ENCODE measurements around the gene FALEC.
A peak's percentile ranks its signal among the peaks of the same experiment; 100 is the strongest.

Gene FALEC

DNA sequence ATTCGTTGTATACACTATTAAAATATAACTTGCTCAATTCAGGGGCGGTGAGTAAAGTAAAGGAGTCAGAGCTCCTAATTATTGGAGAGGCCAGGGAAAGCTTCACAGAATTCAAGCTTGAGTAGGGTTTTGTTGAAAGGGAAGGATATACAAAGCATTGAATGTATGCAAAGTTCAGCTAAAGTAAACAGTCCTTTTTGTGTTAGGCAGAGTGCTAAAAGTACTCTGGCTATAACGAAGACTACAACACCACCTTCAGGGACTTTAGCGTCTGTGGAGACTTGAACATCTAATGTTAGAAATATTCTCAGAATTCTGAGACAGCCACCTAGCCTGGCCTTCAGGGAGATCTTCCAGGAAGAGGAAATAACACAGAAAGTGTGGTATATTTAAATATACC, 1.1 kb downstream of the FALEC start:
- H2BK15ac ChIP-seq (replicated peaks; ENCODE audit: low read depth): no peak overlapping the region
- no peaks in the 10 kb centered on the region for H3K27me3 ChIP-seq (ENCODE audit: insufficient read depth, low read length, poor library complexity)
- no peak overlapping the region for H3K4me3 ChIP-seq (ENCODE audit: low read length)
- no CpG with 5 or more reads among the region's 4 CpGs for WGBS (ENCODE audit: extremely low coverage, insufficient coverage, low lambda C conversion rate)
- H4K8ac ChIP-seq (ENCODE audit: low read depth, low read length): no peak overlapping the region
- H3K79me2 ChIP-seq (ENCODE audit: control insufficient read depth, insufficient read depth, low read length): no peaks in the 10 kb centered on the region
- H3K4ac ChIP-seq (ENCODE audit: low read depth, low read length): no peak overlapping the region
- no peaks in the 10 kb centered on the region for H3K36me3 ChIP-seq (ENCODE audit: control insufficient read depth, insufficient read depth, low read length)
- H3K9ac ChIP-seq (ENCODE audit: low read length): peak overlapping the region; percentile 62
- DNase-seq: no peak
- H2BK5ac ChIP-seq (ENCODE audit: low read length): no peak overlapping the region
- no peak overlapping the region for H2BK120ac ChIP-seq (ENCODE audit: low read depth, low read length)
- H3K18ac ChIP-seq (ENCODE audit: low read length): no peak overlapping the region
- no peak overlapping the region for H3K27ac ChIP-seq (ENCODE audit: low read depth, low read length)
- H2AK5ac ChIP-seq (ENCODE audit: low read length): no peak overlapping the region
- peak overlapping the region; percentile 59 for H3K56ac ChIP-seq (ENCODE audit: low read length)
- H3K4me2 ChIP-seq (ENCODE audit: low read length): no peak overlapping the region
- no peak overlapping the region for H3K23ac ChIP-seq (ENCODE audit: low read length)
- H3K4me1 ChIP-seq (ENCODE audit: control insufficient read depth, low read depth, low read length): no peaks in the 10 kb centered on the region
- no peak overlapping the region for H4K5ac ChIP-seq (ENCODE audit: low read length)
- no peaks in the 10 kb centered on the region for H3K79me1 ChIP-seq (ENCODE audit: low read length)

DNA sequence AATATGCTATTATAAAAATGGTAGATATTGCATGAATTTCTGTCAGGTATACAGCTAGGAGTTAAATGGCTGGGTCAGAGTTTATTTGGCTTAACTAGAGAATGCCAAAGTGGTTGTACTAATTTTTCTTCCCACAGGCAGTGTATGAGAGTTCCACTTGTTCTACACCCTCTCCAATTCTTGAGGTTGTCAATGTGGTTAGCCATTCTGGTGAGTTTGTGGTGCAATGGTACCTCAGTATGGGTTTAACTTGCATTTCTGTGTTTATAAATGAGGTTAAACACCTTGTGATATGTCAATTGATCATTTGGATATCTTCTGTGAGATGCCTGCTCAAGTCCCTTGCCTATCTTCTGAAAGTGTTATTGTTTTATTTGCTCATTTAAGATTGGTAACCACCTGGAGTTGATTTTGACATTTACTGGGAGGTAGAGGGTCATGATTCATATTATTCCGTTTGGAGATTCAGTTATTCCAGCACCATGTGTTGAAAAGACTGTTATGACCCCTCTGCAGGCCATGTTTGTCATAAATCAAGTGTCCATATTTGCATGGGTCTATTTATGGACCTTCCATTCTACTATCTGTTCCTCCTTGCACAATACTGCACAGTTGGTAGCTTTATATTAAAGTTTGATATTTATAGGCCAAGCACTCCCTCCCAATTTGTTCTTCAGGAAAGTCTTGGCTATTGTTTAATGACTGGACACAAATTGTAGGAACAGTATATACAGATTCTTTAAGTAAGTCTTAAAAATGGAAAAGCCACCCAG, 5.8 kb downstream of the FALEC start:
- DNase-seq: no peak
- no peak overlapping the region for H3K18ac ChIP-seq (ENCODE audit: low read length)
- no peak overlapping the region for H2BK120ac ChIP-seq (ENCODE audit: low read depth, low read length)
- H3K36me3 ChIP-seq (ENCODE audit: control insufficient read depth, insufficient read depth, low read length): no peaks in the 10 kb centered on the region
- no peak overlapping the region for H3K27ac ChIP-seq (ENCODE audit: low read depth, low read length)
- WGBS (ENCODE audit: extremely low coverage, insufficient coverage, low lambda C conversion rate): no CpG with 5 or more reads among the region's 1 CpG
- no peak overlapping the region for H2BK15ac ChIP-seq (replicated peaks; ENCODE audit: low read depth)
- no peaks in the 10 kb centered on the region for H3K79me1 ChIP-seq (ENCODE audit: low read length)
- H4K5ac ChIP-seq (ENCODE audit: low read length): no peak overlapping the region
- H3K4me2 ChIP-seq (ENCODE audit: low read length): no peak overlapping the region
- H3K27me3 ChIP-seq (ENCODE audit: insufficient read depth, low read length, poor library complexity): no peaks in the 10 kb centered on the region
- no peak overlapping the region for H4K8ac ChIP-seq (ENCODE audit: low read depth, low read length)
- H3K23ac ChIP-seq (ENCODE audit: low read length): no peak overlapping the region
- H3K79me2 ChIP-seq (ENCODE audit: control insufficient read depth, insufficient read depth, low read length): no peaks in the 10 kb centered on the region
- no peaks in the 10 kb centered on the region for H3K4me1 ChIP-seq (ENCODE audit: control insufficient read depth, low read depth, low read length)
- H3K4ac ChIP-seq (ENCODE audit: low read depth, low read length): no peak overlapping the region
- no peak overlapping the region for H3K9ac ChIP-seq (ENCODE audit: low read length)
- no peak overlapping the region for H3K56ac ChIP-seq (ENCODE audit: low read length)
- H2AK5ac ChIP-seq (ENCODE audit: low read length): no peak overlapping the region
- H2BK5ac ChIP-seq (ENCODE audit: low read length): no peak overlapping the region
- no peak overlapping the region for H3K4me3 ChIP-seq (ENCODE audit: low read length)

DNA sequence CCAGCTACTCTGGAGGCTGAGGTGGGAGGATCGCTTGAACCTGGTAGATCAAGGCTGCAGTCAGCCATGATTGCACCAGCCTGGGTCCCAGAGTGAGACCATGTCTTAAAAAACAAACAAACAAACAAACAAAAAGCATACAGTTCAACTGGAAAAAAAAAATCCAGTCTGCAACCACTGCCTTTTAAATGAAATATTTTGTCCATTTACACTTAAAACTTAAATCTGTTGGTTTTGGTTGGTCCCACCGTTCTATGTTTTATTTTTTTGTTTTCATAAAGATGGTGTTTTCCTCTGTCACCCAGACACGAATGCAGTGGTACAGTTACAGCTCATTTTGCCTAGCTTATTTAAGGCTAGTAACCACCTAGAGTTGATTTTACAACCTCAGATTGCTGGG, 9.8 kb downstream of the FALEC start:
- no peak for DNase-seq
- Histone ChIP-seq H3K4me1 (ENCODE audit: control insufficient read depth, low read depth, low read length) (no peaks in the 10 kb centered on the region), H3K23ac (ENCODE audit: low read length) (no peak overlapping the region), H3K56ac (ENCODE audit: low read length) (no peak overlapping the region), H3K36me3 (ENCODE audit: control insufficient read depth, insufficient read depth, low read length) (no peaks in the 10 kb centered on the region), H2BK5ac (ENCODE audit: low read length) (no peak overlapping the region), H3K27ac (ENCODE audit: low read depth, low read length) (no peak overlapping the region), H3K18ac (ENCODE audit: low read length) (no peak overlapping the region), H4K8ac (ENCODE audit: low read depth, low read length) (no peak overlapping the region), H2AK5ac (ENCODE audit: low read length) (no peak overlapping the region), H3K4me2 (ENCODE audit: low read length) (no peak overlapping the region), H3K79me1 (ENCODE audit: low read length) (no peaks in the 10 kb centered on the region), H3K79me2 (ENCODE audit: control insufficient read depth, insufficient read depth, low read length) (no peaks in the 10 kb centered on the region), H2BK15ac (replicated peaks; ENCODE audit: low read depth) (no peak overlapping the region), H3K27me3 (ENCODE audit: insufficient read depth, low read length, poor library complexity) (no peaks in the 10 kb centered on the region), H4K5ac (ENCODE audit: low read length) (no peak overlapping the region), H2BK120ac (ENCODE audit: low read depth, low read length) (no peak overlapping the region), H3K9ac (ENCODE audit: low read length) (no peak overlapping the region), H3K4ac (ENCODE audit: low read depth, low read length) (no peak overlapping the region), H3K4me3 (ENCODE audit: low read length) (no peak overlapping the region)
- no CpG with 5 or more reads among the region's 3 CpGs for WGBS (ENCODE audit: extremely low coverage, insufficient coverage, low lambda C conversion rate)

DNA sequence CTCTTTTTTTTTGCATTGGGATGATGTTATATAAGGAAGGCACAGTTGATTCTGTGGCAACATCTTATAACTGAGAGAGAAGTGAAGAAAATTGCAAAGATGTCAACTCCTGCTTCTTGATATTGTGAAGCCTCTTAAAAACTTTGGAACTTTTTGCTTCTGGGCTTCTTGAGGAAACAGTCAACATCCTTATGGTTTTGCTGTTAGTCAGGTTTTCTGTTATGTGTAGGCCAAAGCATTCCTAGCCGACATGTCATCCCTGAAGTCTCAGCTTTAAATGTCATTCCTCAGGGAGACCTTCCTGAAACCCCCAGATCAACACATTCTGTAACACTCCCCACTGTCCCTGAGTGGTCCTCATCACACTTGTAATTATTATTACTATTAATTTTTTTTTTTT, 12.6 kb downstream of the FALEC start:
- no peak overlapping the region for H2BK15ac ChIP-seq (replicated peaks; ENCODE audit: low read depth)
- H3K79me1 ChIP-seq (ENCODE audit: low read length): no peaks in the 10 kb centered on the region
- no peak overlapping the region for H2AK5ac ChIP-seq (ENCODE audit: low read length)
- H3K27me3 ChIP-seq (ENCODE audit: insufficient read depth, low read length, poor library complexity): no peaks in the 10 kb centered on the region
- no peak overlapping the region for H3K4me3 ChIP-seq (ENCODE audit: low read length)
- no peak overlapping the region for H2BK120ac ChIP-seq (ENCODE audit: low read depth, low read length)
- no CpG with 5 or more reads among the region's 1 CpG for WGBS (ENCODE audit: extremely low coverage, insufficient coverage, low lambda C conversion rate)
- no peak overlapping the region for H3K18ac ChIP-seq (ENCODE audit: low read length)
- no peaks in the 10 kb centered on the region for H3K36me3 ChIP-seq (ENCODE audit: control insufficient read depth, insufficient read depth, low read length)
- H3K4me1 ChIP-seq (ENCODE audit: control insufficient read depth, low read depth, low read length): no peaks in the 10 kb centered on the region
- no peak overlapping the region for H3K23ac ChIP-seq (ENCODE audit: low read length)
- H3K4me2 ChIP-seq (ENCODE audit: low read length): no peak overlapping the region
- H3K9ac ChIP-seq (ENCODE audit: low read length): no peak overlapping the region
- DNase-seq: no peak
- H3K79me2 ChIP-seq (ENCODE audit: control insufficient read depth, insufficient read depth, low read length): no peaks in the 10 kb centered on the region
- H2BK5ac ChIP-seq (ENCODE audit: low read length): no peak overlapping the region
- no peak overlapping the region for H3K4ac ChIP-seq (ENCODE audit: low read depth, low read length)
- no peak overlapping the region for H3K56ac ChIP-seq (ENCODE audit: low read length)
- H3K27ac ChIP-seq (ENCODE audit: low read depth, low read length): no peak overlapping the region
- H4K8ac ChIP-seq (ENCODE audit: low read depth, low read length): no peak overlapping the region
- H4K5ac ChIP-seq (ENCODE audit: low read length): no peak overlapping the region

DNA sequence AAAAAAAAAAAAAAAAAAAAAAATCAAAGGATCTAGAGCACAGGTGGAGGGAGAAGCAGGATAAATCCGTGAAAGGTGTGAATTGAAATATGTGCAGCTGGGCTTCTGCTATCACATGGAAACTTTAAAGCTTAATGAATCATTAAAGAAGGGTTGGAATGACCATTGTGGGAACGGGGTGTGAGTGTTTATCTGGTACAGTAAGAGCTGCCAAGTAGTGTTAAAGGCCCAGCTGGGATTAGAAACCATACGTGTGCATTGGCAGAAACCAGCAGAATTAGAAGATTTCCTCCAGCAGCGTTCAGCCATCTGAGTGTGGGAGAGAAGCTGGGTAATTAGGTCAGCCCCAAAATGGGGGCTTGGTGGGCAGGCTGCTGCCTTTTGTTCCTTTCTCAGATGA, 13.5 kb downstream of the FALEC start:
- H2BK5ac ChIP-seq (ENCODE audit: low read length): no peak overlapping the region
- no peaks in the 10 kb centered on the region for H3K79me2 ChIP-seq (ENCODE audit: control insufficient read depth, insufficient read depth, low read length)
- H3K79me1 ChIP-seq (ENCODE audit: low read length): no peaks in the 10 kb centered on the region
- no peak overlapping the region for H3K23ac ChIP-seq (ENCODE audit: low read length)
- H3K36me3 ChIP-seq (ENCODE audit: control insufficient read depth, insufficient read depth, low read length): no peaks in the 10 kb centered on the region
- no peak overlapping the region for H3K56ac ChIP-seq (ENCODE audit: low read length)
- no peaks in the 10 kb centered on the region for H3K4me1 ChIP-seq (ENCODE audit: control insufficient read depth, low read depth, low read length)
- no peaks in the 10 kb centered on the region for H3K27me3 ChIP-seq (ENCODE audit: insufficient read depth, low read length, poor library complexity)
- no peak overlapping the region for H3K4me2 ChIP-seq (ENCODE audit: low read length)
- H4K8ac ChIP-seq (ENCODE audit: low read depth, low read length): no peak overlapping the region
- H3K9ac ChIP-seq (ENCODE audit: low read length): no peak overlapping the region
- DNase-seq: no peak
- H3K4ac ChIP-seq (ENCODE audit: low read depth, low read length): no peak overlapping the region
- no peak overlapping the region for H2BK120ac ChIP-seq (ENCODE audit: low read depth, low read length)
- no CpG with 5 or more reads among the region's 4 CpGs for WGBS (ENCODE audit: extremely low coverage, insufficient coverage, low lambda C conversion rate)
- no peak overlapping the region for H2BK15ac ChIP-seq (replicated peaks; ENCODE audit: low read depth)
- H2AK5ac ChIP-seq (ENCODE audit: low read length): no peak overlapping the region
- H4K5ac ChIP-seq (ENCODE audit: low read length): no peak overlapping the region
- no peak overlapping the region for H3K27ac ChIP-seq (ENCODE audit: low read depth, low read length)
- H3K18ac ChIP-seq (ENCODE audit: low read length): no peak overlapping the region
- H3K4me3 ChIP-seq (ENCODE audit: low read length): no peak overlapping the region
